ENCODE results near the gene SMAD1.
"Not testable (repeated sequence)": the region's sequence is repeated elsewhere in the genome, so short reads cannot be mapped to it uniquely, and the experiment has no call there.

The SMAD1 gene

GRCh38 chr4:145527773-145528172 lies 46.1 kb downstream of the SMAD1 start:
- ATAC-seq (no peak), DNase-seq (no peak)
- H3K36me3 Mint-ChIP-seq (ENCODE audit: low read depth), result no peaks in the 10 kb centered on the region
- no peaks in the 10 kb centered on the region for H3K27me3 Mint-ChIP-seq
- H3K27ac Mint-ChIP-seq, result no peak overlapping the region
- no peaks in the 10 kb centered on the region for H3K9me3 Mint-ChIP-seq
- no peaks in the 10 kb centered on the region for H3K4me1 Mint-ChIP-seq
- H3K4me3 Mint-ChIP-seq, result no peak overlapping the region

GRCh38 chr4:145528601-145529000 lies 46.9 kb downstream of the SMAD1 start:
- no peak for DNase-seq
- Mint-ChIP-seq H3K27me3 (no peaks in the 10 kb centered on the region), H3K9me3 (no peaks in the 10 kb centered on the region), H3K4me1 (no peaks in the 10 kb centered on the region), H3K36me3 (ENCODE audit: low read depth) (no peaks in the 10 kb centered on the region), H3K27ac (no peak overlapping the region), H3K4me3 (no peak overlapping the region)
- ATAC-seq, result no peak

- H3K9me3 Mint-ChIP-seq, result no peaks in the 10 kb centered on the region
- DNase-seq, result no peak
- H3K27me3 Mint-ChIP-seq, result no peaks in the 10 kb centered on the region
- no peak for ATAC-seq
- no peaks in the 10 kb centered on the region for H3K36me3 Mint-ChIP-seq (ENCODE audit: low read depth)
- no peaks in the 10 kb centered on the region for H3K4me1 Mint-ChIP-seq
- no peak overlapping the region for H3K27ac Mint-ChIP-seq
- no peak overlapping the region for H3K4me3 Mint-ChIP-seq
Observed at GRCh38 chr4:145530189-145530588, 48.5 kb downstream of the SMAD1 start.

- Mint-ChIP-seq H3K4me1 (no peaks in the 10 kb centered on the region), H3K36me3 (ENCODE audit: low read depth) (no peaks in the 10 kb centered on the region), H3K9me3 (no peaks in the 10 kb centered on the region), H3K27me3 (peaks cover 3% of the 10 kb centered on the region), H3K27ac (no peak overlapping the region), H3K4me3 (no peak overlapping the region)
- DNase-seq (no peak), ATAC-seq (no peak)
Observed at GRCh38 chr4:145530662-145531061, 49.0 kb downstream of the SMAD1 start.

- no peak overlapping the region for H3K4me3 Mint-ChIP-seq
- no peaks in the 10 kb centered on the region for H3K9me3 Mint-ChIP-seq
- no peaks in the 10 kb centered on the region for H3K4me1 Mint-ChIP-seq
- peaks cover 3% of the 10 kb centered on the region for H3K27me3 Mint-ChIP-seq
- DNase-seq (no peak), ATAC-seq (no peak)
- no peak overlapping the region for H3K27ac Mint-ChIP-seq
- H3K36me3 Mint-ChIP-seq (ENCODE audit: low read depth), result no peaks in the 10 kb centered on the region
Observed at GRCh38 chr4:145531223-145531622, 49.6 kb downstream of the SMAD1 start.

GRCh38 chr4:145531859-145532258 lies 50.2 kb downstream of the SMAD1 start:
- DNase-seq (no peak), ATAC-seq (no peak)
- no peaks in the 10 kb centered on the region for H3K36me3 Mint-ChIP-seq (ENCODE audit: low read depth)
- no peak overlapping the region for H3K4me3 Mint-ChIP-seq
- H3K27ac Mint-ChIP-seq, result no peak overlapping the region
- no peaks in the 10 kb centered on the region for H3K9me3 Mint-ChIP-seq
- peaks cover 3% of the 10 kb centered on the region for H3K27me3 Mint-ChIP-seq
- H3K4me1 Mint-ChIP-seq, result no peaks in the 10 kb centered on the region

- Mint-ChIP-seq H3K27ac (no peak overlapping the region), H3K36me3 (ENCODE audit: low read depth) (no peaks in the 10 kb centered on the region), H3K9me3 (no peaks in the 10 kb centered on the region), H3K4me1 (no peaks in the 10 kb centered on the region), H3K27me3 (peaks cover 3% of the 10 kb centered on the region), H3K4me3 (no peak overlapping the region)
- DNase-seq (no peak), ATAC-seq (no peak)
Observed at GRCh38 chr4:145533001-145533400, 51.3 kb downstream of the SMAD1 start.

GRCh38 chr4:145533415-145533814 lies 51.8 kb downstream of the SMAD1 start:
- H3K27me3 Mint-ChIP-seq, ATAC-seq: not testable (repeated sequence)

GRCh38 chr4:145533961-145534360 lies 52.3 kb downstream of the SMAD1 start:
- Mint-ChIP-seq H3K4me1 (no peaks in the 10 kb centered on the region), H3K9me3 (no peaks in the 10 kb centered on the region), H3K27ac (no peak overlapping the region), H3K4me3 (no peak overlapping the region), H3K36me3 (ENCODE audit: low read depth) (no peaks in the 10 kb centered on the region), H3K27me3 (peaks cover 5% of the 10 kb centered on the region)
- DNase-seq, result no peak
- ATAC-seq, result no peak

More at GRCh38 chr4:145533415-145533814, 51.8 kb downstream of the SMAD1 start:
- H3K9me3 Mint-ChIP-seq; H3K36me3 Mint-ChIP-seq (ENCODE audit: low read depth); H3K4me1 Mint-ChIP-seq; DNase-seq; H3K27ac Mint-ChIP-seq; H3K4me3 Mint-ChIP-seq: not testable (repeated sequence)

- Mint-ChIP-seq H3K27ac (no peak overlapping the region), H3K9me3 (no peaks in the 10 kb centered on the region), H3K27me3 (peaks cover 9% of the 10 kb centered on the region), H3K4me1 (no peaks in the 10 kb centered on the region), H3K4me3 (no peak overlapping the region), H3K36me3 (ENCODE audit: low read depth) (no peaks in the 10 kb centered on the region)
- no peak for ATAC-seq
- no peak for DNase-seq
Observed at GRCh38 chr4:145535202-145535601, 53.5 kb downstream of the SMAD1 start.

- H3K4me1 Mint-ChIP-seq, result no peaks in the 10 kb centered on the region
Observed at GRCh38 chr4:145536044-145536443, 54.4 kb downstream of the SMAD1 start.

GRCh38 chr4:145538596-145538995 lies 56.9 kb downstream of the SMAD1 start:
- Mint-ChIP-seq H3K36me3 (ENCODE audit: low read depth) (no peaks in the 10 kb centered on the region), H3K27ac (no peak overlapping the region), H3K9me3 (no peaks in the 10 kb centered on the region), H3K4me1 (no peaks in the 10 kb centered on the region), H3K27me3 (peaks cover 9% of the 10 kb centered on the region), H3K4me3 (no peak overlapping the region)
- DNase-seq (no peak), ATAC-seq (no peak)

More at GRCh38 chr4:145536044-145536443, 54.4 kb downstream of the SMAD1 start:
- no peak overlapping the region for H3K4me3 Mint-ChIP-seq
- no peaks in the 10 kb centered on the region for H3K36me3 Mint-ChIP-seq (ENCODE audit: low read depth)
- H3K27ac Mint-ChIP-seq, result no peak overlapping the region
- H3K9me3 Mint-ChIP-seq, result no peaks in the 10 kb centered on the region
- DNase-seq, result no peak
- no peak for ATAC-seq
- H3K27me3 Mint-ChIP-seq, result peaks cover 9% of the 10 kb centered on the region

- no peaks in the 10 kb centered on the region for H3K9me3 Mint-ChIP-seq
- H3K27me3 Mint-ChIP-seq, result peaks cover 9% of the 10 kb centered on the region
- H3K36me3 Mint-ChIP-seq (ENCODE audit: low read depth), result no peaks in the 10 kb centered on the region
- ATAC-seq, result no peak
- H3K4me1 Mint-ChIP-seq, result no peaks in the 10 kb centered on the region
- no peak overlapping the region for H3K4me3 Mint-ChIP-seq
- no peak for DNase-seq
- no peak overlapping the region for H3K27ac Mint-ChIP-seq
Observed at GRCh38 chr4:145539671-145540070, 58.0 kb downstream of the SMAD1 start.

GRCh38 chr4:145540235-145540634 lies 58.6 kb downstream of the SMAD1 start:
- Mint-ChIP-seq H3K9me3 (no peaks in the 10 kb centered on the region), H3K36me3 (ENCODE audit: low read depth) (no peaks in the 10 kb centered on the region), H3K27me3 (peaks cover 9% of the 10 kb centered on the region), H3K4me1 (no peaks in the 10 kb centered on the region), H3K4me3 (no peak overlapping the region), H3K27ac (no peak overlapping the region)
- DNase-seq (no peak), ATAC-seq (no peak)

- H3K36me3 Mint-ChIP-seq (ENCODE audit: low read depth), result no peaks in the 10 kb centered on the region
- H3K4me1 Mint-ChIP-seq, result no peaks in the 10 kb centered on the region
- H3K27me3 Mint-ChIP-seq, result peaks cover 6% of the 10 kb centered on the region
- H3K27ac Mint-ChIP-seq, result no peak overlapping the region
- no peak for DNase-seq
- no peak for ATAC-seq
- H3K4me3 Mint-ChIP-seq, result no peak overlapping the region
- no peaks in the 10 kb centered on the region for H3K9me3 Mint-ChIP-seq
Observed at GRCh38 chr4:145541346-145541745, 59.7 kb downstream of the SMAD1 start.

- no peak for ATAC-seq
- DNase-seq, result no peak
- Mint-ChIP-seq H3K4me1 (no peaks in the 10 kb centered on the region), H3K27ac (no peak overlapping the region), H3K4me3 (no peak overlapping the region), H3K9me3 (no peaks in the 10 kb centered on the region), H3K36me3 (ENCODE audit: low read depth) (no peaks in the 10 kb centered on the region), H3K27me3 (no peaks in the 10 kb centered on the region)
Observed at GRCh38 chr4:145545031-145545430, 63.4 kb downstream of the SMAD1 start.
